Kidney (tissue), 14 donors: ENCODE measurements around the gene FAM83F. TPM values are rescaled to one million over a fixed set of nuclear protein-coding genes. Genes with fewer than 3 reads are reported as not detected.
"Not testable (repeated sequence)": the region's sequence is repeated elsewhere in the genome, so short reads cannot be mapped to it uniquely, and the experiment has no call there.

Source experiments
- DNase-seq, 5 donors: peaks; one replicate each; pipeline ENCODE4 v3.0.0-alpha.2; 2013 to 2020
- FAIRE-seq: peaks from 2 replicates; lab custom pipeline; 2012; peaks lifted over from hg19 to GRCh38; lab: Jason Lieb, UNC
- H3K27ac ChIP-seq, 2 donors: one replicate each; pipeline ENCODE4 v1.7.0; 2013; ENCODE audit warnings: low read depth in 2 of 2, low read length in 2 of 2, inconsistent platforms in 1 of 2
- H3K27me3 ChIP-seq: one replicate; pipeline ENCODE4 v1.7.1; 2013; ENCODE audit warnings: low read length, inconsistent platforms; ENCODE audit not compliant: control insufficient read depth, insufficient read depth
- H3K36me3 ChIP-seq, 3 donors: one replicate each; pipeline versions ENCODE4 v1.7.0 to v1.7.1; 2013; ENCODE audit warnings: low read length in 3 of 3, control low read depth in 1 of 3, inconsistent platforms in 1 of 3; ENCODE audit not compliant: insufficient read depth in 3 of 3, control insufficient read depth in 2 of 3
- H3K4me1 ChIP-seq, 3 donors: one replicate each; pipeline versions ENCODE4 v1.7.0 to v1.7.1; 2013; ENCODE audit warnings: low read length in 3 of 3, inconsistent platforms in 1 of 3, low read depth in 1 of 3; ENCODE audit not compliant: control insufficient read depth in 2 of 3, insufficient read depth in 2 of 3
- H3K4me3 ChIP-seq, 3 donors: one replicate each; pipeline versions ENCODE4 v1.7.0 to v1.8.1; 2013; ENCODE audit warnings: low read length in 3 of 3, control low read depth in 1 of 3, inconsistent platforms in 1 of 3
- H3K9ac ChIP-seq, 3 donors: one replicate each; pipeline versions ENCODE4 v1.7.0 to v1.7.1; 2013; ENCODE audit warnings: low read length in 3 of 3, control low read depth in 1 of 3, inconsistent platforms in 1 of 3
- H3K9me3 ChIP-seq, 3 donors: one replicate each; pipeline versions ENCODE4 v1.7.0 to v1.7.1; 2013; ENCODE audit warnings: low read length in 3 of 3, control low read depth in 1 of 3, inconsistent platforms in 1 of 3; ENCODE audit not compliant: control insufficient read depth in 2 of 3, insufficient read depth in 1 of 3
- intact Hi-C: fragments of 100-400 bp; cut with DNase I; formaldehyde crosslinking; loops from one replicate; pipeline ENCODE4 v1.11.1; 2022
- polyA plus RNA-seq: library from polyadenylated mRNA; stranded (reverse); fragments of 350-450 nt; fragmentation: Illumina TruSeq; extraction: RNeasy Lipid Tissue Mini Kit (QIAGEN cat#74804); gene quantifications from one replicate; pipeline ENCODE4 v1.2.3, GENCODE V29; 2014; ENCODE audit warnings: low read depth, low replicate concordance; ENCODE audit not compliant: insufficient read depth
- total RNA-seq: library from RNA; stranded (reverse); fragmentation: NEBNext Ultra II Directional; extraction: Animal tissue kit (Norgen Biotek cat#: 25700); gene quantifications from one replicate; pipeline ENCODE4 v1.2.1, GENCODE V29; 2021
- TF ChIP-seq, protein P1 (sequence below): IDR thresholded peaks from 3 replicates; pipeline ENCODE4 v1.5.1; 2012; ENCODE audit warnings: mild to moderate bottlenecking, moderate library complexity, borderline replicate concordance; ENCODE audit not compliant: insufficient read depth; ENCODE audit errors: extremely low read depth
- donor health status: control.
- donor health status: control.
- donor health status: control.
- donor health status: control.
- donor health status: control.
- donor health status: DM: yes; HTN: yes; CAD: no.
- donor health status: Normal renal cell carcinoma (clear cell type).

FAM83F gene
- total and polyA plus RNA-seq, 2 donors from 2014 or later: 6.8 to 13.1 TPM

DNA sequence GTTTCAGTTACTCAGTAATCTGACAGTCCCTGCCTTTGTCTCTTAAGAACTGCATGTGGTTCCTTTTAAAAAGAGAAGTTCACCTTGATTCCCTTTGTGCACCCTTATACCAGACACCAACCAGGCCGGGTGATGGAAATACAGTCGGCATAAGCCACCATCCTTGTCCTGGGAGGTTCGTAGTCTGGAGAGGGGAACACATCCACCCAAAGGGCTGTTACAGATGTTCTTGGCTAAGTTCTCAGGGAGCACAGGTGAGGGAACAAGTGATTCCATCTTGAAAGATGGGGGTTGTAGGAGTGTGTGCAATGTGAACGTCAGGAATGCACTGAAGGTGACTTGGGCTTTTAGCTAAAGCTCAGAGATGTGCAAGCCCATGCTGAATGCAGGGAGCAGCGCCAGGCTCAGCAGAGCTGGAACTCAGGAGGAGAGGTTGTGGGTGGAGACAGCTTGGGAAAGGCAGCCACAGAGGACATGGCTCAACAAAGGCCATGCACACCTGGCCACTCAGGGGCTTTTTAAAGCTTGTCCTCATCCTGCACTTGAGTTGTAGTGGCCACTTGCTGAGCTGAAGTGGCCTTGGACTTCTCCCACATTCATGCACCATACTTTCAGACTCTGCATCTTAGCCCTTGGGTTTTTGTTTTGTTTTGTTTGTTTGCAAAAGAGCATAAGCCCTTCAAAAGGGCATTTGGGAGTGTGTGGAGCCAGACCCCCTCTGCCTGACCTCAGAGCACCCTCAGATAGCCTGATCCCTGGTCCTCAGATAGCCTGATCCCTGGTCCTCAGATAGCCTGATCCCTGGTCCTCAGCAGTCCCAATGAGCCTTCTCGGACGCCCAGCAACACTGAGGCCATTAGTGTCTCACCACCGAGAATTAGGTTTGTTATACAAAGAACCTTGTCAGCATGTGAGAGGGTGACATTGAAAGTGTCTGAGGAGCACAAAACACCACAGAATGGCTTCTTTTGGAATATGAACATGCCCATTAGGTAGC lies 47.2 kb upstream of the FAM83F start:
- H3K27ac ChIP-seq: no peak overlapping the region

DNA sequence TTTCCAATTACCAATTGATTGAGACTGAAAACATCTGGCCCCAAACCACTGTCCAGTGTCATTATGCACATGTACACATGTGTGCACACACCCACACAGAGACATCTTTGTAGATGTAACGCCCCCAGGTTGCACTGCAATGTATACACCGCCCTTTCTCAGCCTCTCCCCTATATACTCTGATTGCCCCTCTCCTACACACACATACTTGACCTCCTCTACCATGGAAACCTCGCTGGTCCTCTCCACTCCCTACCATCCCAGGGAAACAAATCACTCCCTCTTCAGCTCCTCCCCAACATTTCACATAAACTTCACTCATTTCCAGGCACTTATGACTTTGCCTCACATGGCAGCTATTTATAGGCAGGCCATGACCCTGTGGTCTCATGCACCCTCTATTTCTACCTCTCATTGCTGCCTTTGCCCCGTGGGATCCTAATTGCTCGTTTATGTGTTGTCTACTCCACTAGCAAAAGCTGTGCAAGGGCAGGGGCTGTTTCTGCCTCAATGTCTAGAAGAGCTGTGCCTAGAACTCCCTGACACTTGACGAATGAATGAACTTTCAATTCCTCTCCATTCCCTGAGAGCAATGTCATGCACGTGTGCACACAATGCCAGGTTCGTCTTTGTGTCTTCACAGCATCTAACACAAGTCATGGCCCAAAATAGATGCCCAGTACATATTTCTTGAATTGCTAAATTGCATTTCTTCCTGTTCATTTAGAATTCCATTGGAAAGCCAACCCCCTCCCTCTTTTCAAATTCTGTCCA lies 44.6 kb upstream of the FAM83F start:
- H3K36me3 ChIP-seq: no peaks in the 10 kb centered on the region
- TF ChIP-seq, protein P1, sequence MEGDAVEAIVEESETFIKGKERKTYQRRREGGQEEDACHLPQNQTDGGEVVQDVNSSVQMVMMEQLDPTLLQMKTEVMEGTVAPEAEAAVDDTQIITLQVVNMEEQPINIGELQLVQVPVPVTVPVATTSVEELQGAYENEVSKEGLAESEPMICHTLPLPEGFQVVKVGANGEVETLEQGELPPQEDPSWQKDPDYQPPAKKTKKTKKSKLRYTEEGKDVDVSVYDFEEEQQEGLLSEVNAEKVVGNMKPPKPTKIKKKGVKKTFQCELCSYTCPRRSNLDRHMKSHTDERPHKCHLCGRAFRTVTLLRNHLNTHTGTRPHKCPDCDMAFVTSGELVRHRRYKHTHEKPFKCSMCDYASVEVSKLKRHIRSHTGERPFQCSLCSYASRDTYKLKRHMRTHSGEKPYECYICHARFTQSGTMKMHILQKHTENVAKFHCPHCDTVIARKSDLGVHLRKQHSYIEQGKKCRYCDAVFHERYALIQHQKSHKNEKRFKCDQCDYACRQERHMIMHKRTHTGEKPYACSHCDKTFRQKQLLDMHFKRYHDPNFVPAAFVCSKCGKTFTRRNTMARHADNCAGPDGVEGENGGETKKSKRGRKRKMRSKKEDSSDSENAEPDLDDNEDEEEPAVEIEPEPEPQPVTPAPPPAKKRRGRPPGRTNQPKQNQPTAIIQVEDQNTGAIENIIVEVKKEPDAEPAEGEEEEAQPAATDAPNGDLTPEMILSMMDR: no peak
- no peaks in the 10 kb centered on the region for H3K4me1 ChIP-seq
- H3K9ac ChIP-seq: no peak overlapping the region
- H3K27me3 ChIP-seq: no peaks in the 10 kb centered on the region
- no peaks in the 10 kb centered on the region for H3K9me3 ChIP-seq
- DNase-seq (peak in 1 of 5 donors; percentile 25), FAIRE-seq (no peak)
- no peak overlapping the region for H3K27ac ChIP-seq
- intact Hi-C loops: no loop called here
- H3K4me3 ChIP-seq: no peak overlapping the region

More for the DNA sequence above, 47.2 kb upstream of the FAM83F start:
- Histone ChIP-seq H3K4me3 (no peak overlapping the region), H3K9me3 (no peaks in the 10 kb centered on the region), H3K4me1 (no peaks in the 10 kb centered on the region), H3K9ac (no peak overlapping the region), H3K36me3 (no peaks in the 10 kb centered on the region), H3K27me3 (no peaks in the 10 kb centered on the region)
- TF ChIP-seq, protein P1: no peak
- intact Hi-C loops: no loop called here
- FAIRE-seq (no peak), DNase-seq (no peak)

DNA sequence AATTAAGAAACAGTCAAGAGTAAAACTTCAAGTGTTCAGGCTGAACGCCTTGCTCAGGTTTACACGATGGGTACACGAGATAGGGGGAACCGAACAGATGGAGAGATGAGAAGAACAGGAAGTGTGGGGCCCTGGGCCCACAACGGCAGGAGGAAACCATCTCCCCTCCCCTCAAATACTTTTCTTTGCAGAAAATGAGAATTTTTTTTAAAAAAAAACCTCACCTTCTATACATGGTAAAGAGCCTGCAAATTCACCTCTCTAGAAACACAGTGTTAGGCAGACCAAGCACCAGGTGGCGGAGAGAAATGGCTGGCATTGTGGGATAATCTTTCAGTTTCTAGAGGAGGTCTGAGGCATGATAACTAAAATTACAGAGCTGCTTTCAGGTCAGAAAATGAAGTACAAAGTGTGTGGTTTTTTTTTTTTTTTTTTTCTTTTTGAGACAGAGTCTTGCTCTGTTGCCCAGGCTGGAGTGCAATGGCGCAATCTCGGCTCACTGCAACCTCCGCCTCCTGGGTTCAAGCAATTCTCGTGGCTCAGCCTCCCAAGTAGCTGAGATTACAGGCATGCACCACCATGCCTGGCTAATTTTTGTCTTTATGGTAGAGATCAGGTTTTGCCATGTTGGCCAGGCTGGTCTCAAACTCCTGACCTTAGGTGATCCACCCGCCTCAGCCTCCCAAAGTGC lies 43.0 kb upstream of the FAM83F start:
- H3K27ac ChIP-seq, DNase-seq, H3K9ac ChIP-seq, FAIRE-seq, H3K27me3 ChIP-seq, intact Hi-C loops, H3K9me3 ChIP-seq, H3K4me3 ChIP-seq, H3K36me3 ChIP-seq, H3K4me1 ChIP-seq: not testable (repeated sequence)
